ENCODE measurements around the gene PRAMEF2.
"Not testable (repeated sequence)": the region's sequence is repeated elsewhere in the genome, so short reads cannot be mapped to it uniquely, and the experiment has no call there.

The PRAMEF2 gene, protein sequence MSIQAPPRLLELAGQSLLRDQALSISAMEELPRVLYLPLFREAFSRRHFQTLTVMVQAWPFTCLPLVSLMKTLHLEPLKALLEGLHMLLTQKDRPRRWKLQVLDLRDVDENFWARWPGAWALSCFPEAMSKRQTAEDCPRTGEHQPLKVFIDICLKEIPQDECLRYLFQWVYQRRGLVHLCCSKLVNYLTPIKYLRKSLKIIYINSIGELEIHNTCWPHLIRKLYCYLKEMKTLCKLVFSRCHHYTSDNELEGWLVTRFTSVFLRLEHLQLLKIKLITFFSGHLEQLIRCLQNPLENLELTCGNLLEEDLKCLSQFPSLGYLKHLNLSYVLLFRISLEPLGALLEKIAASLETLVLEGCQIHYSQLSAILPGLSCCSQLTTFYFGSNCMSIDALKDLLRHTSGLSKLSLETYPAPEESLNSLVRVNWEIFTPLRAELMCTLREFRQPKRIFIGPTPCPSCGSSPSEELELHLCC

DNA sequence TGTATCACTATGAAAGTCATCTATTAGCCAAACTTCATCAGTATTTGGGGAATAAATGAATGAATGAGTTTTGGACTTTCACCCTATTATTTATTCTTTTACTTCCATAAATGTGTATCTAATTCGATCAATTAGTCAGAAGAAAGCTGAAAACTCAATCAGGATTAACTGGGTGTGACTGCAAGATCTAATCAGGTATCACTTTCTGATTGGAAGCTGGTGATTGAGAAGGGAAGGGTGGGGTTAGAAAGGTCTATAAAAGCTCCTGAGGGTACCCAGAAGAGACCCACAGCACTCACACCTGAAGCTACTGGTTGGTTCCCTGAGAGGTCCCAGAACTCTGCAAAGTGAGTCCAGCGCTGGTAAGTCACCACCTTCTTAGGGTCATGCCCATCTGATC is at the start of gene PRAMEF2:
TSS of gene PRAMEF2 (plus strand) at position 301 of the 400 bp plus-strand sequence. CDS start 1,924 bp downstream, outside the sequence.
- not testable (repeated sequence) for DNase-seq

DNA sequence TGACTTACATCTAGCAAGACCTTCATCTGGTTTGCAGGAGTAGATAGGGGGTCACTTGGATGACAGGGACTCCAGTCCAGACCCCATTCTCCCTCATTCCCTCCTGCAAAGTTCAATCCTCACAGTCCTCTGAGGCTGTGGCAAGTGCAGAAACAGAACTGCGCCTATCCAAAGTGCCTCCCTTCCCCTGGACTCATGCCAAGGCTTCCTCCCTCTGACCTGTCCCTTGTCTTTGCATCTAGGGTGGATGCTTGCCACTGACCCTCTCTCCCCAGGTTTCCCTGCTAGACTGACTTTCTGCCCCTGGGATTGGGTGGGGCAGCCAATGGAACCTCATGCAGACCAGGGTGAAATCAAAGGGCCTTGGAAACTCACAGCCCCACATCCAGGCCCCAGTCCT is 47.0 kb upstream of the PRAMEF2 start:
- DNase-seq, result no peak

DNA sequence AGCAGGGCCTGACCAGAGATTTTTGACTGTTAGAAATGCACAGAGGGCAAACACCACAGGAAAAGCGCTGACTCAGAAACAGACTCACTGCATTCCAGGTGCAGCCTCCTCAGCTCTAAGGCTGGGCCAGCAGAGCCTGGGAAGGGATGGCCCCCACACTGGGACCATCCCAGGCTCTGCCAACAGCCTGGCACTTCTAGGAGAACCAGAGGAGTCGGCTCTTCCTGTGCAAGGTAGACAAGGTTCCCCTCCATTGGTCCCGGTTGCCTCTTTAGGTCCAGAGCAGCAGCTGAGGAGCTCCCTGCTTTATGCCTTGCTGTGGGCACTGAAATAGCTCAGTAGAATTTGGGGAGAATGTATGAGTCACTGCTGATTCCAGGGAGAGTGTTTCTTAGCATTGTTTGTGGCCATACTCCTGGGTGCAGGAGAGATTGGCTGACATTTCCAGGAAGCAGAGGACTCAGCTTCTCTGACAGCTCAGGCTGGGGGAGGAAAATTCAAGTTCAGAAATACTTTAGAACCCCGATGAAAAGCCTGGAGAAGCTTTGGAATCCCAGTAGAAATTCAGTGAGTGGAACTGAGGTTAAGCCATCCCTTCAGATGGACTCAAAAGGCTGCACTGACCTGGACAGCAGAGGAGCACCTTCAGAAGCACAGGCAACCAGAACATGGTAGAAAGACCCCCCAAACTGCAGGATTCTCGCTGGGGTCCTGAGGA is 46.0 kb upstream of the PRAMEF2 start:
- no peak for DNase-seq

DNA sequence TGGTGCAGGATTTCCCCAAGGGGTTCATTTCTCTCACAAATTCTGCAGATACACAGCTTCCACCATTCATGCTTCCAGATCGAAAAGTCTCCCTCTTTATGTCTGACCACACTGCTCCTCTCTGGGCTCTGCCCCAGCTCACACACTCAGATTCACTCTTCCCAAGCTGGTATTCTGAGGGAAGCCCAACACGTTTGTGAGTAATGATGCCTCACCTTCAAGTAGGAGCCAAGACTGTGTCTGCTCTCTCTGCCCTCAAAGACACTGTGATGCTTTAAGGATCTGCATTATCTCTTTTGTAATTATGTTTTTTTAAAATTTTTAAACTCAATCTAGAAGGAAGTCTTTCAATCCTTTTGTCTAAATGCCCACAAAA is 45.5 kb upstream of the PRAMEF2 start:
- DNase-seq, result no peak

DNA sequence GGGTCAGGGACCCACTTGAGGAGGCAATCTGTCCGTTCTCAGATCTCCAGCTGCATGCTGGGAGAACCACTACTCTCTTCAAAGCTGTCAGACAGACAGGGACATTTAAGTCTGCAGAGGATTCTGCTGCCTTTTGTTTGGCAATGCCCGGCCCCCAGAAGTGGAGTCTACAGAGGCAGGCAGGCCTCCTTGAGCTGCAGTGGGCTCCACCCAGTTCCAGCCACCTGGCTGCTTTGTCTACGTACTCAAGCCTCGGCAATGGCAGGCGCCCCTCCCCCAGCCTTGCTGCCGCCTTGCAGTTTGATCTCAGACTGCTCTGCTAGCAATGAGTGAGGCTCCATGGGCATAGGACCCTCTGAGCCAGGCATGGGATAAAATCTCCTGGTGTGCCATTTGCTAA is 37.8 kb upstream of the PRAMEF2 start:
- DNase-seq, result not testable (repeated sequence)

DNA sequence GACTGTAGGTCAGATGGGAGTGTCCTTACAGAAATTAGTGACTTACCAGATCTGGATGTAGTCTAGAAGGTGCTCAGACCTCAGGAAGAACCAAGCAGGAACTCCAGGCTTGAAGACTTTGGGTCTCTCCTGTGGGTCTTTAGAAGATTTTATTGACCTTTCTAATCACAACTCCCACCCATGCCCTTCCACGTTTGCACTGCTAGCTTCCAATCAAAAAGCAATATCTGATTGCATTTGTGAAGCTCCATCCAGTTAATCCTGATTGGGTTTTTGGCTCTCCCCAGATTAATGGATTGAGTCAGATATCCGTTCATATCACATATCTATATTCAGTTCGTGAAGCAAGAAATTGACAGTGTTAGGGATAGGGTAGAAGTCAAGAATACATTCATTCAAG is 25.6 kb upstream of the PRAMEF2 start, which contains the start of gene PRAMEF11:
TSS of gene PRAMEF11 (minus strand) at position 101 of the 400 bp plus-strand sequence. CDS start 2,621 bp downstream, outside the sequence.
- not testable (repeated sequence) for DNase-seq

DNA sequence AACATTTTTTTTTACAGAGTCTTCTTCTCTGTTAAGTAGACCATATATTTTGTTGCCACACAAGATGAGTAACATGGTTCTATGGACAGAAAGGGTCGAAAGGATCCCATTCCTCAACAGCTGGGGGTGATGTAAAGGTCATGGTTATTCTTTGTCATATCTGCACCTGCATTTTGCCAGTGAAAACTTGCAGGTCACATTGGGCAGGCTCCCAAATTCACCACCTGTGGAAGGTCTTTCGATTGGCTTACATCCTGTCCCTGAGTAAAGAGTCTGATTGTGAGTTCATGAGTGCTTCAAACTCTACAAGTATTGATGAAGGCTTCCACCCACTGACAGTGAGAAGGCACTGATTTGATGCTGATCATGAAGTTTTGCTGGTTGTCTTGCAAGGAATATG is 23.6 kb upstream of the PRAMEF2 start:
- DNase-seq, result not testable (repeated sequence)

DNA sequence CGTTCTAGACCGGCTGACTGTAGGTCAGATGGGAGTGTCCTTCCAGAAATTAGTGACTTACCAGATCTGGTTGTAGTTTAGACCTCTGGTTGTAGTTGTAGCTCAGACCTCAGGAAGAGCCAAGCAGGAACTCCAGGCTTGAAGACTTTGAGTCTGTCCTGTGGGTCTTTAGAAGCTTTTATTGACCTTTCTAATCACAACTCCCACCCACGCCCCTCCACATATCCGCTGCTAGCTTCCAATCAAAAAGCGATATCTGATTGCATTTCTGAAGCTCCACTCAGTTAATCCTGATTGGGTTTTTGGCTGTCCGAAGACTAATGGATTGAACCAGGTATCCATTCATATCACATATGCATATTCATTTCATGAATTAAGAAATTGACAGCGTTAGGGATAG is 8.3 kb upstream of the PRAMEF2 start, which contains the start of gene HNRNPCL1:
TSS of gene HNRNPCL1 (minus strand) at position 101 of the 400 bp plus-strand sequence. CDS start 431 bp downstream, outside the sequence.
- DNase-seq, result not testable (repeated sequence)

DNA sequence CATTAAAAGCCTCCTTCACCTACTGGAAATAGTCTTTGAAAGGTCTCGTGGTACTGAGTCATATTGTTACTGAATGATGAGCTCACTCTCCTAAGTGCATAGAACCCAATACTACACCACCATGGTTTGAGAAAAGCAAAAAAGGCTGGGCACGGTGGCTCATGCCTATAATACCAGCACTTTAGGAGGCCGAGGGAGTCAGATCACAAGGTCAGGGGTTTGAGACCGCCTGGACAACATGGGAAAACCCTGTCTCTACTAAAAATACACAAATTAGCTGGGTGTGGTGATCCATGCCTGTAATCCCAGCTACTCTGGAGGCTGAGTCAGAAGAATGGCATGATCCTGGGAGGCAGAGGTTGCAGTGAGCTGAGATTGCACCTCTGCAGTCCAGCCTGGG is 5.1 kb upstream of the PRAMEF2 start:
- no peak for DNase-seq

DNA sequence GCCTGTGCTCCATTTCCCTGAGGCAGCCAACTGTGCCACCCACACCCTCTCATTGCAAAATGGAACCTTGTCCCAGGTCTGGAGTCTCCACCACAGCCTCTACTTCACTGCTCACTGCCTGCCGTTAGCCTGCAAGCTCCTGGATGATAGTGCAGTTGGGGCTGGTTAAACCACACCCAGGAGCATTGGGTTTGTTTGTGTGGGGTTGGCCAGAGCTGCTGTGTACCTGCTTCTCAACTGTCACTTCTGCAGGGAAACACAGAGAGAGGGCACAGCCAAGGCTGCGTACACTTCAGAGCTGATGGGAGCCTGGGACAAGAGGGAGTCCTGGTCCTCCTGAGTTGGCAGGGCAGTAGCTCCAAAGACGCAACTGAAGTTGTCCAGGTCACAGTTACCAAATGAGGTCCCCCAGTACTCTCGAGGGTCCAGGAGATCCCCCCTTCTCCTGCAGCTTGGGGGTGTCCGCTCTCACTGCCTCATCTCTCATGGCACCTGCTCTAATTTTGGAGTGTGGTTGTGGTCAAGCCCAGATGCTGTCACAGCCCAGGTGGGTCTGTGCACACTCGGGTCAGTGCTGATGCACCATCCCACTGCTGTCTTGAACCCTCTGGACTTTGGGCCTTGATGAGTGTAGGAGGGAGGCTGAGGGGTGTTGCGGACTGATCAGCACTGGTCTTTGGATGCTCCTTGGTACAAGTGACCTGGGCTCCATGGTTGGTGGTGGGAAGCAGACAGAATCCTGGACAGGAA is 6.4 kb downstream of the PRAMEF2 start:
- DNase-seq, result not testable (repeated sequence)

DNA sequence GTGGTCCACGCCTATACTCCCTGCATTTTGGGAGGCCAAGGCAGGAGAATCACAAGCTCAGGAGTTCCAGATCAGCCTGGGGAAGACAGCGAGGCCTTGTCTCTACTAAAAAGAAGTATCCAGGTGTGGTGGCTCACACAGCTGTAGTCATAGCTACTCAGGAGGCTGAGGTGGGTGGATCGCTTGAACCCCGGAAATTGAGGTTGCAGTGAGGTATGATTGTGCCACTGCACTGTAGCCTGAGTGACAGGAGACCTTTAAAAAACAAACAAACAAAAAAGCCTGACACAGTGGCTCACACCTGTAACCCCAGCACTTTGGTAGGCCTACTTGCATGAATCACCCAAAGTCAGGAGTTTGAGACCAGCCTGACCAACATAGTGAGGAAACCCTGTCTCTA is 21.6 kb downstream of the PRAMEF2 start:
- not testable (repeated sequence) for DNase-seq

DNA sequence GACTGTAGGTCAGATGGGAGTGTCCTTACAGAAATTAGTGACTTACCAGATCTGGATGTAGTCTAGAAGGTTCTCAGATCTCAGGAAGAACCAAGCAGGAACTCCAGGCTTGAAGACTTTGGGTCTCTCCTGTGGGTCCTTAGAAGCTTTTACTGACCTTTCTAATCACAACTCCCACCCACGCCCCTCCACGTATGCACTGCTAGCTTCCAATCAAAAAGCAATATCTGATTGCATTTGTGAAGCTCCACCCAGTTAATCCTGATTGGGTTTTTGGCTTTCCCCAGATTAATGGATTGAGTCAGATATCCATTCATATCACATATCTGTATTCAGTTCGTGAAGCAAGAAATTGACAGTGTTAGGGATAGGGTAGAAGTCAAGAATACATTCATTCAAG is 29.2 kb downstream of the PRAMEF2 start, which contains the start of gene PRAMEF4:
TSS of gene PRAMEF4 (minus strand) at position 101 of the 400 bp plus-strand sequence. CDS start 2,807 bp downstream, outside the sequence.
- not testable (repeated sequence) for DNase-seq

DNA sequence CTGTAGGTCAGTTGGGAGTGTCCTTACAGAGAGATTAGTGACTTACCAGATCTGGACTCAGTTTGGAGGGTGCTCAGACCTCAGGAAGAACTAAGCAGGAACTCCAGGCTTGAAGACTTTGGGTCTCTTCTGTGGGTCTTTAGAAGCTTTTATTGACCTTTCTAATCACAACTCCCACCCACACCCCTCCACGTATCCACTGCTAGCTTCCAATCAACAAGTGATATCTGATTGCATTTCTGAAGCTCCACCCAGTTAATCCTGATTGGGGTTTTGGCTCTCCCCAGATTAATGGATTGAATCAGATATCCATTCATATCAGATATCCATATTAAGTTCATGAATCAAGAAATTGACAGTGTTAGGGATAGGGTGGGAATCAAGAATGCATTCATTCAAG is 41.3 kb downstream of the PRAMEF2 start, which contains the start of gene PRAMEF10:
TSS of gene PRAMEF10 (minus strand) at position 101 of the 400 bp plus-strand sequence. CDS start 2,423 bp downstream, outside the sequence.
- DNase-seq, result not testable (repeated sequence)

DNA sequence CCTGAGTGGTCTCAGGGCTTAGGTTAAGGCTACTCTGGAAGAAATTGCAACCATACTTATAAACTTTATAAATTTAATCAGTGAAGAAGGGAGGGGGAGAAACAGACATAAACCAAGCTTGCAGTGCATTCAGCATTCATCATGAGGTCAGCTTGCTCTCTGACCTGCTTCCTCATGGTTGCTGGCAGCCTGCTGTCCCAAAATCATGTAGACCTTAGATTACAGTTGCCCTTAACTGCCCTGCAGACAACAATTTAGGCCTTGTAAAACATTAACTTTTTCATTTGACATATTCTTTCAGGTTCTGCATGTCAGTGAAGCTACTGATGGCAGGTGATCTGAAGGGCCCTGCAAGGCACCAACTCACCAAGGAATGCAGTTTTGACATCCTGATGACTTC is 42.3 kb downstream of the PRAMEF2 start:
- not testable (repeated sequence) for DNase-seq

DNA sequence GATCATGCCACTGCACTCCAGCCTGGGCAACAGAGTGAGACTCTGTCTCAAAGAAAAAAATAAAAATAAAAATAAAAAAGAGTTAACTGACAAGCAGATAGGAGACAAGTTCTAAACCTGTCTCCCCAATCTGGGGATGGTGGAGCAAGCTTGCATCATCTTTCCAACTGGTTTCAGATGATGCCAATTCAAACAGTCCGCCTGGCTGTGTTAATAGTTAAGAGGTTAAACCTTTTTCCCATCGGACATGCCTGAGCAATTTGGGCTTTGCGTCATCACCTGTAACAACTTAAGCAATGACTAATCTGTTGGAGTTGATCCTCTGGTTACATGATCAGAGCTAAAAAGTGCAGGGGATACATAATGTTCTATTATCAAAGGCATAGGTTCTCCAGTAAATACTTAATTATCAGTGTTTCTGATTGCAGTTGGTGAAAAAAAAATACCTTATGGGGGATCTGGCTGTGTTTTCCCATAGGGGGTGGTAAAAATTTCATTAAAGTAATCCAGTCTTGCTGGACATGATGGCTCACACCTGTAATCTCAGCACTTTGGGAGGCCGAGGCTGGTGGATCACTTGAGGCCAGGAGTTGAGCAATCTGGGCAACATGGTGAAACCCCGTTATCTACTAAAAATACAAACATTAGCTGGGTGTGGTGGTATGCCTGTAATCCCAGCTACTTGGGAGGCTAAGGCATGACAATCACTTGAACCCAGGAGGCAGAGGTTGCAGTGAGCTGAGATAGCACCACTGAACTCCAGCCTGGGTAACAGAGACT is 47.1 kb downstream of the PRAMEF2 start:
- not testable (repeated sequence) for DNase-seq
